IMR-90 (cell line): ENCODE measurements around the gene MALAT1. TPM values are rescaled to one million over a fixed set of nuclear protein-coding genes. Genes with fewer than 3 reads are reported as not detected.

ENCODE experiments used
- ATAC-seq: fragments of 200-7000 bp; cut with Tn5 transposase; 2 replicates; pipeline ENCODE4 v1.9.1; 2020; ENCODE audit warnings: low read depth, mild to moderate bottlenecking, moderate library complexity
- BruUV-seq: library from RNA; stranded (reverse); fragments of 400-500 nt; replicated peaks from 2 replicates; lab custom pipeline; 2021; lab: Mats Ljungman, UMichigan
- CTCF ChIA-PET: fragments of 300-600 bp; formaldehyde crosslinking; extraction: SDS; loops from one replicate; lab custom pipeline; 2021; ENCODE audit warnings: antibody characterized with exemption; lab: Yijun Ruan, JAX
- POLR2A ChIA-PET: fragments of 300-600 bp; sonication (Branson Sonifier 250); formaldehyde crosslinking; loops from one replicate; lab custom pipeline; 2022; ENCODE audit warnings: antibody characterized with exemption; ENCODE audit not compliant: unreplicated experiment; lab: Charles Lee
- DNase-seq: peaks from one replicate; pipeline ENCODE4 v3.0.0; 2013
- H2AFZ ChIP-seq: replicated peaks from 2 replicates; pipeline ENCODE3; 2013; ENCODE audit warnings: low read length, mild to moderate bottlenecking; ENCODE audit not compliant: poor library complexity
- H2AK5ac ChIP-seq: 2 replicates; pipeline ENCODE4 v1.6.1; 2013; ENCODE audit warnings: low read depth, low read length, inconsistent platforms
- H2AK9ac ChIP-seq: replicated peaks from 2 replicates; pipeline ENCODE3; 2013; ENCODE audit warnings: mild to moderate bottlenecking, low read depth, low read length, moderate library complexity; ENCODE audit not compliant: poor library complexity
- H2BK120ac ChIP-seq: 2 replicates; pipeline ENCODE4 v1.6.1; 2013; ENCODE audit warnings: low read depth, low read length, inconsistent platforms
- H2BK15ac ChIP-seq: 3 replicates; pipeline ENCODE4 v1.6.1; 2013; ENCODE audit warnings: low read depth, low read length, inconsistent platforms
- H2BK20ac ChIP-seq: 2 replicates; pipeline ENCODE4 v1.6.1; 2013; ENCODE audit warnings: low read depth, mild to moderate bottlenecking, inconsistent platforms, low read length, moderate library complexity
- H2BK5ac ChIP-seq: 2 replicates; pipeline ENCODE4 v1.6.1; 2013; ENCODE audit warnings: mild to moderate bottlenecking, low read depth, low read length, inconsistent platforms; ENCODE audit not compliant: poor library complexity, severe bottlenecking
- H3K14ac ChIP-seq: replicated peaks from 2 replicates; pipeline ENCODE4 v1.6.1; 2013; ENCODE audit warnings: low read depth, low read length, inconsistent platforms
- H3K18ac ChIP-seq: 2 replicates; pipeline ENCODE4 v1.6.1; 2013; ENCODE audit warnings: low read depth, low read length, control low read depth
- H3K23ac ChIP-seq: 2 replicates; pipeline ENCODE4 v1.6.1; 2013; ENCODE audit warnings: low read depth, low read length, inconsistent platforms
- H3K27ac ChIP-seq: 2 replicates; pipeline ENCODE4 v1.5.1; 2013; ENCODE audit warnings: mild to moderate bottlenecking, control low read depth, low read length; ENCODE audit not compliant: insufficient read depth
- H3K27me3 ChIP-seq: 2 replicates; pipeline ENCODE4 v1.6.1; 2013; ENCODE audit warnings: low read length; ENCODE audit not compliant: control insufficient read depth, insufficient read depth
- H3K36me3 ChIP-seq: 2 replicates; pipeline ENCODE4 v1.6.1; 2013; ENCODE audit warnings: low read length, mixed read lengths; ENCODE audit not compliant: control insufficient read depth, insufficient read depth
- H3K4ac ChIP-seq: 2 replicates; pipeline ENCODE4 v1.6.1; 2013; ENCODE audit warnings: low read depth, low read length, inconsistent platforms
- H3K4me1 ChIP-seq: 2 replicates; pipeline ENCODE4 v1.6.1; 2013; ENCODE audit warnings: low read length, mixed read lengths; ENCODE audit not compliant: control insufficient read depth, insufficient read depth
- H3K4me2 ChIP-seq: 2 replicates; pipeline ENCODE4 v1.6.1; 2013; ENCODE audit warnings: low read depth, mild to moderate bottlenecking, control low read depth, low read length, moderate library complexity
- H3K4me3 ChIP-seq: 2 replicates; pipeline ENCODE4 v1.5.1; 2013; ENCODE audit warnings: low read depth, mild to moderate bottlenecking, control low read depth, low read length, moderate library complexity; ENCODE audit not compliant: insufficient read depth
- H3K56ac ChIP-seq: 2 replicates; pipeline ENCODE4 v1.6.1; 2013; ENCODE audit warnings: low read length, inconsistent platforms; ENCODE audit not compliant: insufficient read depth; ENCODE audit errors: extremely low read depth
- H3K79me1 ChIP-seq, 2 experiments: 2 replicates each; pipeline ENCODE4 v1.6.1; 2013; ENCODE audit warnings: low read length in 2 of 2, inconsistent platforms in 1 of 2, low read depth in 1 of 2
- H3K9ac ChIP-seq: 2 replicates; pipeline ENCODE4 v1.6.1; 2013; ENCODE audit warnings: low read depth, low read length, control low read depth
- H3K9me1 ChIP-seq: 2 replicates; pipeline ENCODE4 v1.6.1; 2013; ENCODE audit warnings: low read length, inconsistent platforms; ENCODE audit not compliant: insufficient read depth
- H3K9me3 ChIP-seq: 2 replicates; pipeline ENCODE4 v1.6.1; 2013; ENCODE audit warnings: low read length; ENCODE audit not compliant: control insufficient read depth, insufficient read depth
- H4K20me1 ChIP-seq: 2 replicates; pipeline ENCODE4 v1.6.1; 2013; ENCODE audit warnings: low read length, inconsistent platforms; ENCODE audit not compliant: insufficient read depth
- H4K5ac ChIP-seq: 2 replicates; pipeline ENCODE4 v1.6.1; 2013; ENCODE audit warnings: mild to moderate bottlenecking, low read depth, low read length, control low read depth
- H4K8ac ChIP-seq, 2 experiments: 2 replicates each; pipeline ENCODE4 v1.6.1; 2013; ENCODE audit warnings: low read depth in 2 of 2, low read length in 2 of 2, control low read depth in 1 of 2, inconsistent platforms in 1 of 2
- H4K91ac ChIP-seq: 2 replicates; pipeline ENCODE4 v1.6.1; 2013; ENCODE audit warnings: low read depth, low read length, inconsistent platforms; ENCODE audit not compliant: insufficient read depth
- BHLHE40 ChIP-seq: fragments of 150-350 bp; IDR thresholded peaks from 2 replicates; pipeline ENCODE4 v1.6.1; 2016; ENCODE audit warnings: mild to moderate bottlenecking, low read depth, low read length
- CEBPB ChIP-seq: IDR thresholded peaks from 2 replicates; pipeline ENCODE4 v1.6.1; 2012; ENCODE audit warnings: low read depth, low read length, improper control_type of control experiment
- CHD1 ChIP-seq: IDR thresholded peaks from 2 replicates; pipeline ENCODE4 v1.6.1; 2012; ENCODE audit warnings: low read depth, low read length, improper control_type of control experiment
- CTCF ChIP-seq: conservative IDR thresholded peaks from 2 replicates; pipeline ENCODE4 v1.5.1; 2012; ENCODE audit warnings: mild to moderate bottlenecking, low read depth, low read length, improper control_type of control experiment
- ELK1 ChIP-seq: fragments of 150-350 bp; IDR thresholded peaks from 2 replicates; pipeline ENCODE4 v1.6.1; 2016; ENCODE audit warnings: low read depth, mild to moderate bottlenecking, low read length, moderate library complexity, borderline replicate concordance
- FOS ChIP-seq: fragments of 150-350 bp; IDR thresholded peaks from 2 replicates; pipeline ENCODE4 v1.6.1; 2016; ENCODE audit warnings: low read depth, low read length
- MAFK ChIP-seq: IDR thresholded peaks from 2 replicates; pipeline ENCODE4 v1.6.1; 2012; ENCODE audit warnings: low read depth, low read length, improper control_type of control experiment
- MAZ ChIP-seq: IDR thresholded peaks from 2 replicates; pipeline ENCODE4 v1.6.1; 2012; ENCODE audit warnings: low read depth, mild to moderate bottlenecking, low read length, improper control_type of control experiment, moderate library complexity, borderline replicate concordance
- MXI1 ChIP-seq: IDR thresholded peaks from 2 replicates; pipeline ENCODE4 v1.6.1; 2012; ENCODE audit warnings: low read depth, mild to moderate bottlenecking, low read length, moderate library complexity, borderline replicate concordance
- NFE2L2 ChIP-seq: fragments of 150-350 bp; IDR thresholded peaks from 2 replicates; pipeline ENCODE4 v1.6.1; 2016; ENCODE audit warnings: low read depth, mild to moderate bottlenecking, low read length
- POLR2A ChIP-seq: IDR thresholded peaks from 2 replicates; pipeline ENCODE4 v1.6.1; 2012; ENCODE audit warnings: mild to moderate bottlenecking, low read depth, low read length
- RAD21 ChIP-seq: IDR thresholded peaks from 2 replicates; pipeline ENCODE4 v1.6.1; 2012; ENCODE audit warnings: low read length, improper control_type of control experiment
- RCOR1 ChIP-seq: IDR thresholded peaks from 2 replicates; pipeline ENCODE4 v1.6.1; 2012; ENCODE audit warnings: mild to moderate bottlenecking, low read length, improper control_type of control experiment; ENCODE audit not compliant: insufficient replicate concordance
- RFX5 ChIP-seq: IDR thresholded peaks from 2 replicates; pipeline ENCODE4 v1.8.0; 2012; ENCODE audit warnings: low read depth, mild to moderate bottlenecking, low read length, moderate library complexity
- SMC3 ChIP-seq: fragments of 150-350 bp; IDR thresholded peaks from 2 replicates; pipeline ENCODE4 v1.6.1; 2016; ENCODE audit warnings: low read depth, mild to moderate bottlenecking, antibody characterized with exemption, low read length, moderate library complexity
- WGBS, 2 experiments: methylation state at CpG; one replicate each; pipeline versions ENCODE4 v1.1.5 to v1.1.7; 2013; ENCODE audit warnings: missing lambda C conversion rate in 2 of 2; ENCODE audit not compliant: insufficient read length in 1 of 2; ENCODE audit errors: extremely low coverage in 2 of 2; 5-methylcytosine and 5-hydroxymethylcytosine counted together
- dilution Hi-C: fragments of 300-500 bp; cut with HindIII; formaldehyde crosslinking; loops from one replicate; pipeline ENCODE4 v1.14.3; 2018; ENCODE audit warnings: low sequenced_read_pairs; ENCODE audit not compliant: unreplicated experiment
- in situ Hi-C: fragments of 300-500 bp; cut with MboI; formaldehyde crosslinking; loops from 3 replicates; pipeline ENCODE4 v1.14.3; 2019; ENCODE audit warnings: low sequenced_read_pairs, inconsistent platforms, mixed read lengths
- intact Hi-C: fragments of 100-400 bp; cut with micrococcal nuclease; formaldehyde crosslinking; loops from 2 replicates; pipeline ENCODE4 v1.10.0; 2022
- polyA plus RNA-seq, 3 experiments: library from polyadenylated mRNA; depleted of rRNA; stranded (reverse); fragments of >200 nt; gene quantifications; 2 replicates each; pipeline ENCODE4 v1.2.3, GENCODE V29; 2012; ENCODE audit warnings: low replicate concordance in 1 of 3
- total RNA-seq: library from RNA; depleted of rRNA; stranded (reverse); fragments of >200 nt; gene quantifications from 2 replicates; pipeline ENCODE4 v1.2.3, GENCODE V29; 2012

MALAT1 gene
- total and polyA plus RNA-seq, 2 of the 4 experiments (the other 2 are of a cell fraction), result 636 to 3,569 TPM

- intact Hi-C loops, result no loop called here
- Histone ChIP-seq H3K4me1 (peaks cover 22% of the 10 kb centered on the region), H3K9me1 (peaks cover 3% of the 10 kb centered on the region), H4K5ac (peak overlapping the region; percentile 65), H3K56ac (peak overlapping the region; percentile 74), H3K79me1 (peaks cover 7 to 62% of the 10 kb centered on the region in 2 experiments; a peak in 3 of 4 replicates), H4K91ac (peak overlapping the region; percentile 100), H2BK15ac (peak overlapping the region; percentile 86; the same call in 2 of the 3 replicates), H3K9me3 (no peaks in the 10 kb centered on the region), H2BK20ac (peak overlapping the region; percentile 87), H3K14ac (peak overlapping the region; percentile 94), H3K4ac (peak overlapping the region; percentile 98), H2BK5ac (peak overlapping the region; percentile 92), H4K20me1 (no peaks in the 10 kb centered on the region), H3K27ac (peak overlapping the region; percentile 91), H3K4me3 (peak overlapping the region; percentile 2), H3K36me3 (no peaks in the 10 kb centered on the region), H2AK5ac (peak overlapping the region; percentile 95), H4K8ac (peak overlapping the region; percentile 37 to 83), H3K23ac (peak overlapping the region; percentile 93), H3K9ac (peak overlapping the region; percentile 77), H3K4me2 (peak overlapping the region; percentile 85), H3K18ac (peak overlapping the region; percentile 75), H2AFZ (peak overlapping the region; percentile 85), H3K27me3 (no peaks in the 10 kb centered on the region), H2BK120ac (peak overlapping the region; percentile 90), H2AK9ac (peak overlapping the region; percentile 96)
- ATAC-seq (peak; percentile 16), DNase-seq (peak; percentile 73)
- CTCF ChIA-PET, result interaction anchor here (0.6 to 2.3 kb wide), 7 partner anchors 9 to 810 kb away, joined by 3 to 12 read pairs (median 6); partner anchors contain the start of genes MALAT1 and YIF1A
- 0% methylated on average over 3 of the region's 33 CpGs; no CpG with 5 or more reads in 1 of the 2 experiments for WGBS, 2 experiments
- POLR2A ChIA-PET, result interaction anchor here (0.6 to 7.2 kb wide), 7 partner anchors 9 to 56 kb away, joined by 3 to 494 read pairs (median 22); partner anchors contain the start of genes MALAT1 and NEAT1
- in situ Hi-C loops, result no loop called here
- dilution Hi-C loops, result no loop called here
- BruUV-seq, result no TSS peak
- TF ChIP-seq ELK1, result no peak
- TF ChIP-seq CHD1, result no peak
- TF ChIP-seq RCOR1, result peak; percentile 35
- TF ChIP-seq FOS, result peak; percentile 23; the same call in 1 of the 2 replicates
- TF ChIP-seq POLR2A, result peak; percentile 75
- peak; percentile 65 for TF ChIP-seq MAZ
- TF ChIP-seq CTCF, result no peak
- peak; percentile 7; the same call in 1 of the 2 replicates for TF ChIP-seq SMC3
- peak; percentile 85 for TF ChIP-seq CEBPB
- no peak for TF ChIP-seq MXI1
- no peak for TF ChIP-seq RFX5
- TF ChIP-seq MAFK, result no peak
- no peak for TF ChIP-seq NFE2L2
- TF ChIP-seq RAD21, result no peak
- TF ChIP-seq BHLHE40, result no peak
These were observed 20.3 kb upstream of the MALAT1 start for GRCh38 chr11:65478388-65479183.
